ENCODE results near the gene SYT4.

SYT4 gene

GRCh38 chr18:43220691-43221090, 56.6 kb downstream of the SYT4 start:
- DNase-seq (ENCODE audit: low read depth, low spot score): no peak
